NOMO-1 (cell line): ENCODE results near the gene DISP3.

Experiments used
- DNase-seq, 2 experiments: peaks; one replicate each; lab custom pipeline; 2025; ENCODE audit not compliant: unreplicated experiment in 2 of 2; lab: John Stamatoyannopoulos, UW

The DISP3 gene

DNA sequence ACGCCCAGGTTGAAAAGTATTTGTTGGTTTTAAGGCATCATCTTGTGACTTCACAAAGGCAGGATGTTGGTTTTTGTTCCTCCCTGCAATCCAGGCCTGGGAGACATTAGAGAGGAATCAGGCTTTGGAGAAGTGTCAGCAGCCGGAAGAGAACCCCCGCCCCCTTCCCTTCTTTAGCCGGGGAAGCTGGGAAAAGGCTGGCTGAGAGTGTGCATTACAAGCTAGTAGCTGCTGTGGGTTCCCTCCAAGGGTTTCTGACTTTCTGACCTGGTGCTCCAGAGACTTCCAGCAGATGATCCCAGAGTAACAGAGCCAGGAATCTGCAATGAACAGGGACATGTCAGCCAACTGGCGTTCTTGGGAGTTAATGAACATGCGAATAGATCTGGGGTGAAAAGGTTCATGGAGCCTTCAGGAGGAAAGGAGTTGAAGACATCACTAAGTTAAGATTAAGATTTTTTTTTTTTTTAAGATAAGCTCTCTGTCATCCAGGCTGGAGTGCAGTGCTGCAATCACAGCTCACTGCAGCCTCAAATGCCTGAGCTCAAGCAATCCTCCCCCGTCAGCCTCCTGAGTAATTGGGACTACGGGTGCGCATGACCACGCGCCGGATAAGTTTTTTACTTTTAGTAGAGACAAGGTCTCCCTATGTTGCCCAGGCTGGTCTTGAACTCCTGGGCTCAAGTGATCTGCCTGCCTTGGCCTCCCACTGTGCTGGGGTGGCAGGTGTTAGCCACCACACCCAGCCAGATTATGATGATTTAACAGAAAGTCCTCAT is 7.5 kb downstream of the DISP3 start:
- no peak for DNase-seq

DNA sequence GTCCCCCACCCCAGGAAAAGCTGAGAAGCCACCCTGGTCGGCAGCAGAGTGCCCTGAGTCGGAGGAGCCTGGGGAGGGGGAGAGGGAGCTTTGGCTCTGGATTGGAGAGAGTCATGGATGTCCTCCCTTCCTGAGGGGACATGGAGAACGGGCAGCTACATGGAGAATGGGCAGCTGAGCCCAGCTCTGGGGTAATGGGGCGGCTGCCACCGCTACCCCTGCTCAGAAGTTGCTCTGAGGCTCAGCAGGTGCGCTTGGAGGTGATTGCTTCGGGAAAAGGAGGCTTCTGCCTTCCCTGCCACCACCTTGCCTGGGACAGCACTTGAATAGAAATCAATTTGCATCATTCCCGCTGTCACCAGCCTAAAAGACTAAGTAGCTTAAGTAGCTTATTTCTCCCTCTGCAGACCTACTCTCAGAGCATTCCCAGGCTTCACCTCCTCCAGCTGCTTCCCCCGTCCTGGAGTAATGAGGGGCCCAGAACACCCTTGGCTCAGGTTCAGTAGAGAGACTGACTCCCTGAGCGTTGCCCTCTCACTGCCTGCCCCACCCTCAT is 8.3 kb downstream of the DISP3 start:
- DNase-seq = no peak

DNA sequence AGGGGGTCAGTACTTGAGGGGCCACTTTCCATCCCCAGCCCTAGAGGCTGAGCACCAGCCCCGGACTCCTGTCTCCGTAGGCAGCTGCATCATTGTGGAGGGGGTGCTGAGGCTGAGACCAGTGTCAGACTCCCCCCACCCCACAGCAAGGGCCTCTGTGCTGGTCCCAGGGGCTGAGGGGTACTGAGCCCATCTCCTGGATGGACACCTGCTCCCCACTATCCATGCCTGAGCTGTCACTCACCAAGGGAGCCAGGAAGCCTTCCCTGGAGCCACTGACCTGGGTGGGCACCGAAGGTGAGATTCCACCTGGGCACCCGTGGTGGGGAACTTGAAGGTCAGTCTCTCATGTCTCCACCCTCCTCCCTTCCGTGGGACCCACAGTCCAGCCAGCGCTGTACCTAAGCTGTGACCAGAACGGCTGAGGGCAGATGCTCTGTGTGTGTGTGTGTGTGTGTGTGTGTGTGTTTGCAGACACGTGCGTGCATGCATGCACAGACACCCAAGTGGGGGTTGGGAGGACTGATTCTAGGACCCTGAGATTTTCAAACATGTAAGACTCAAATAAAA is 9.3 kb downstream of the DISP3 start:
- DNase-seq = no peak

DNA sequence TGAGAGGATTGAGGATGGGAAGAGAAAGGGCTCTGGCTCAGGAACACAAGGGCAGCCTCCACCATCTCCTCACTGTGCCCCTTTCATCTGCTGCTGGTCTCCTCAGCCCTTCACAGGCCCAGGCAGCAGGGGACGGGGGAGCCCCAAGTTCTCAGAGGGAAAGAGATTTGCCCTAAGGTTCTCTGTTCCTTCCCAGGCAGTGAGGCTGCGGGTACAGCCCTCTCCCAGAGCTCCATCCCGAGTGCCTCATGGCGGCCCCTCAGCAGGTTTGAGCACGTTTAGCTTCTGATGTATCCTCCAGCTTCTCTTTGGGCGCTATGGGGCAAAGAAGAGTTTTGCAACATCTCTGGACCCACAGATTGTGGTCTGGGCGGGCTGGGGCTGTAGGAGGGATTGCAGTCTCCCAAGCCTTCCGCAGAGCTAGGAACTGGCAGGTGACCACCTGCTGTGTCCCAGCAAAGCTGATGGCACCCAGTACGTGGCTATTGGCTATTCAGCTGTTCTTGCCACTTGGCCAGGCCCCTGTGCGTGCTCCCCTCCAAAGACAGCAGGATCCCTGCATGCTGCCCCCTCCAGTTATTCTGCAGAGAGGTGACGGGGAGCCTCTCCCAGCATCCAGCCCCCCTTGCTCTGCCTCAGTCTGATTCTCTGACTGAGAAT is 10.1 kb downstream of the DISP3 start:
- DNase-seq = no peak

DNA sequence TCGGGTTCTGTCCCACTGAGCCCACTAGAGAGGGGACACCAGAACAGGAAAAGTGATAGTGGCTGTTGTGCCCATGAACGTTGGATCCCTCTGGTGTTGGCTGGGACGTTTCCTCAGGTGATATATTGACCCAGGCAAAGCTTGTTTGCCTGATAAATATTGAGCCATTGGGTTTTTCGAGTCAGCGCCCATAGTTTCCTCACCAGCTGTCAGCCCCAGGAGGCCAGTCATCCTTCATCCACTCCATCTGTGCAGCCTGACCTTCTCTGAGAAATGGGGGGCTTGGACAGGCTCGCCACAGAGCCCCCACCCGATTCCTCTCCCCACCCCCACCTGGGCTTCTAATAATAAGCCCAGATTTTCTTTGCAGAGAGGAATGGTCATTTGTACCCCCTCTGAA is 13.3 kb downstream of the DISP3 start:
- DNase-seq = no peak

DNA sequence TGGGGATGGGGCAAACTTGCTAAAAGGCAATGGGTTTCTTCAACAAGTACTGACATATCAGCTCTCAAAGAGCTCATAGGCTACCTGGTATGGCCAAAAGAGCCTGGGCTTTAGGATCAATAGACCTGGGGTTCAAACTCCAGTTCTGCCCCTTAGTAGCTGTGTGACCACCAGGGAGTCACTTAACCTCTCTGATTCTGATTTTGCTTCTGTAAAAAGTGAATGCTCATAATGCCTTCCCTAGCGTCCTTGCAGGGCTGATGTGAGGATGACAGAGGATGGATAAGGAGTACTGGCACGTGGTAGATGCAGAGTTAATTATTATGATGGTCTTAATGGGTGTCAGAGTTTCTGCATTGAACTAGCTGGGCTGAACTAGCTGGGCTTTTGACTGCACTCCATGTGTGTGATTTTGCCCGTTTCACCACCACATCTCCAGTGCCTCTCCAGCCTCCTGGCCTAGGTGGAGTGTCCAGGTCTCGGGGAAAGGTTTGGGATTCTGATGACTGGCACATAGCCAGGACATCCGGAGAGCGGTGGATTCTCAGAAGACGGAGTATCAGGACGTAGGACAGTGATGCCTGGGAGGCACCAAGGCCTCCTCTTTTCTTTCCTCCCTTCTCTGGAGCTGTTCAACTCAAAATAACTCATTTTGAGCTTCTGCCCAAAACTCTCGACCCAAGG is 15.2 kb downstream of the DISP3 start:
- DNase-seq = no peak

DNA sequence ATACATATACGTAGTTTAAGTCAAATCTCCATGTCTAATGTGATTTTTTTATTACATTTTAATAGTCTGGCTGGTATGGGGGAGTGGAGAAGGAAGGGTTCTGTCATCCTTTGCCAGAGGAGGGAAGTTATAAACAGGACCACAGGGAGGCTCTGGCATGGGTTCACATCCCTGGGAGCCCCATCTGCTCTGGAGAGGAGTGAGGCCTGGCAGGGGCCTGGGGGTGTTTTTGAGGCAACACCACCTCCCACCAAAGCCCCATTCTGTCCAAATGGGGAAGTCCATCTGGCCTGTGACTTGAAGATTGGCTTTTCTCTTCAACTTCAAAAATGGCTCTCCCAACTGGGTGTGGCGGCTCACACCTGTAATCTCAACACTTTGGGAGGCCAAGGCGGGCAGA is 15.8 kb downstream of the DISP3 start:
- DNase-seq = no peak

DNA sequence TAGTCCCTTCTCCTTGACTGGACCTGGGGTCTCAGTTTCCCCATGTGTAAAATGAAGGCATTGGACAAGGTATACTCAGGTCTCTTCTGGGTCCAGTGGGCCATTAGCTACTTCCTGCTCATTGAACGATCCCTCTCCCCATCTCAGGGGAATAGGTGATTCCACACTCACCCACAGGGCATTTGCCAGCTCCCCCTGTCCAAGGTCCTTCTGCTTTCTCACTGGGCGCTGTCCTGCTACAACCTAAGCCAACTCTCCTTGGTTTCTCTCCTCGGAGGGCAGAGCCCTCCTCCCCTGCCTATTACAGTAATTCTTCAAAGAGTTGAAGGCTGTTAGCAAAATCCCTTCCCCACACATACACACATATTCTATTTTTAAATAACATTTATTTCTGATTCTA is 16.6 kb downstream of the DISP3 start:
- DNase-seq = no peak

DNA sequence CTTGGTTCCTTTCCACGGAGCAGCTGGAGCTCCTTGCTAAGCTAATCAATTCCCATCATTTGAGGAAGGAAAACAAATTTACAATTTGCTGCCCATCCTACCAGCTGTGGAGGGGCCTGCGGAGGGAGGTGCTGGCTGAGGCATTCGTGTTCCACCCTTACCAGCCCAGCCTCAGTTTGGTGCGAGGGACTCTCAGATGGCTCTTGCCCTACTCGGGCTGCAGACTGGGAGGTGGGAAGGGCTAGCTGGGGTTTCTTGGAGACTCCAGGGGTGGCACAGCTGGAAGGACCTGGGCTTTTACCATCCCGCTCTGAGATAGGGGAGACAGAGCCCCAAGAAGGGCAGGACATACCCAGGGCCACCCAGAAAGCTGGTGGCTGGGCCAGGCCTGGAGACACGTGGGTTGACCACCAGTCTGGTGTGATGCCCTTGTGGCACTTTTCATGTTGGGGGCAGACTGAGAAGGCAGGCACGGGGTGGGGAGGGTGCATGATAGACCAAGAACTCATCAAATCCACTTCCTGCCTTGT is 17.7 kb downstream of the DISP3 start:
- no peak for DNase-seq

DNA sequence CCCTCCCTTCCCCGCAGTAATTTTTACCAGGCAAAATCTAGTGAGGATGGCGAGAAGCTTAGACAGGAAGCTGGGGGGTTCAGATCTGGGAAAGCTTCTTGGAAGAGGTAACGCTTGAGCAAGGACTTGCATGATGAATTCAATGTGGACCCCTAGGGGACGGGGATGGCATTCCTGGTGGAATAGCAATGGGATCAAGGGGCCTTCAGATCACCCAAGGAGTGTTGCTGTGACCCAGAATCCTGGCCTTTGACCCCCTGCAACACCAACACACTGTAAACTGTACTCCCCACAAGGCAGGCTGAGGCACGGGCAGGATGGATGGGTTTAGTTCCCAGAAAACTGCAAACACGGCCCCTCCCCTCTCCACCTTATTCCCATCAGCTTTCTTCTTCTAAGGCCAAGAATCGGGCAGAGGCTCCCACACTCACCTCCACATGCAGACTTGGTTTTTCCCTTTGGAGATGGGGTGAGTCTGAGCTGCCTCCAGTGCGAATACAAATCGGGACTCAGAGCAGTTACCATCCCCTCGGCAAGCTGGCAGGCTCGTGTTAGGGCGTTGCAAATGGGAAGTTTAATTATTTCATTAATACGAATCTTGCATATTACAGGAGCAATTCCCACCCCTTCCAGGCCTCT is 20.1 kb downstream of the DISP3 start:
- no peak for DNase-seq

DNA sequence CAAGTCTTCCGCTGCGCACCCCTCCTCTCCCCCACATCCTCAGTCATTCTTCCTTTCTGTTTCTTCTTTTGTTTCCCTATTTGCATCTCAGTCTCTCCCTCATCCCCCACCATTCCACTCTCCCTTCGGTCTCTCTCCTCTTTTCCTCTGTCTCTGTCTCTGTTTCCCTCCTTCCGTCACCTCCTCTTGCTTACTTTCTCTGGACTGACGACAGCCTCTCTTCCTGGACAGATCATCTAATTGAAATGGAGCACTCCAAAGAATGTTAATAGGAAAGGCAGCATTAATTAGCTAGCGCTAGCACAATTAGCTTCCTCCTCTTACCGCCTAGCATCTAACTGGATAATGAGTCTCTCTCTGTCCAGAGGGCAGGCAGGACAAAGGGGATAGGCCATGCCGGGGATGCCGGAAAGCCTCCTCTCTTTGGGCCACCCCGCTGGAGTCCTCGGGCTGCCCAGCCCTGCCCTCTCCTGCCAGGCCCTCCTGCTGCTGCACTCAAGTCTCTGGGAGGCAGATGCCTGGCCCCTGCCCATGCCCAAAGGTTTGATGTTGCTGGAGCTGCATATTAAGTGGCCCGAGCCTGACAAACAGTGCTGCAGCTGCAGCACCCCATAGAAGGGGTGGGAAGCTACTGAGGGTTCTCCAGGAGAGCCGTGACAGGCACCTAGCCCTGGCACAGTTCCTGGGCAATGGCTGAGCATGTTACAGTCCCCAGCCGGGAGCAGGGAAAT is 20.8 kb downstream of the DISP3 start:
- DNase-seq = no peak

DNA sequence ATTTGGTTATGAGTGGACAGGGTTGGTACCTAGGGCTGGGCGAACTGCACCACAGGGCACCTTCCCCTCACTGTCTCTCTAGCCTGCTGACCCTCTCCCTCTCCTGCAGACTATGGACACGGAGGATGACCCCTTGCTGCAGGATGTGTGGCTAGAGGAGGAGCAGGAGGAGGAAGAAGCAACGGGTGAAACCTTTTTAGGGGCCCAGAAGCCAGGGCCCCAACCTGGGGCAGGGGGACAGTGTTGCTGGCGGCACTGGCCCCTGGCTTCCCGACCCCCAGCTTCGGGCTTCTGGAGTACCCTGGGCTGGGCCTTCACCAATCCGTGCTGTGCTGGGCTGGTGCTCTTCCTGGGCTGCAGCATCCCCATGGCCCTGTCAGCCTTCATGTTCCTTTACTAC is 21.9 kb downstream of the DISP3 start:
- no peak for DNase-seq

DNA sequence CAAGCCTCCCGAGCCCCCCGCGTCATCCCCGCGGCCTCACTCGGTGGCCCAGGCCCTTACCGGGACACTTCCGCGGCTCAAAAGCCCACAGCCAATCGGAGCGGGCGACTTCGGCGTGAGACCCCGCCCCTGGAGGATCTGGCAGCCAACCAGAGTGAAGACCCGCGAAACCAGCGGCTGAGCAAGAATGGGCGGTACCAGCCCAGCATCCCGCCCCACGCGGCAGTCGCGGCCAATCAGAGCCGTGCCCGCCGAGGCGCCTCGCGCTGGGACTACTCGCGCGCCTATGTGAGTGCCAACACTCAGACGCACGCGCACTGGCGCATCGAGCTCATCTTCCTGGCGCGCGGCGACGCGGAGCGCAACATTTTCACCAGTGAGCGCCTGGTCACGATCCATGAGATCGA is 22.5 kb downstream of the DISP3 start:
- no peak for DNase-seq

DNA sequence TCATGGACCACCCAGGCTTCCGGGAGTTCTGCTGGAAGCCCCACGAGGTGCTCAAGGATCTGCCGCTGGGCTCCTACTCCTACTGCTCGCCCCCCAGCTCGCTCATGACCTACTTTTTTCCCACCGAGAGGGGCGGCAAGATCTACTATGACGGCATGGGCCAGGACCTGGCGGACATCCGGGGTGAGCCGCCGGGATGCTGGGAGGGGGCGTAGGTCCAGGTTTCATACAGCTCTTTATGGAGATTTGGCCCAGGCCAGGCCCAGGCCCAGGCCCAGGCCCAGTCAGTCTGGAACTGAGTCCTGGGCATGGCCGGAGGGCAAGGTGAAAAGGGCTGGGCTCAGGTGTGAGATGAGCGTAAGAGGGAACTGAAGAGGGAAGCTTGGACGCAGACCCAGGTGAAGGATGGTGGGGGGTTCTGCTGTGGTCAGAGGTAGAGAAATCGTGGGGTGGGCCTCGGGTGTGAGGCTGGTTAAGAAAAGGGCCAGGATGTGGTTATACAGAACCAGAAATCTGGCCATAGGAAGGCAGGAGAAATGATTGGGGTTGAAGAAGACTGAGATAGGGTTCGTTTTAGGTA is 23.0 kb downstream of the DISP3 start:
- DNase-seq = no peak

DNA sequence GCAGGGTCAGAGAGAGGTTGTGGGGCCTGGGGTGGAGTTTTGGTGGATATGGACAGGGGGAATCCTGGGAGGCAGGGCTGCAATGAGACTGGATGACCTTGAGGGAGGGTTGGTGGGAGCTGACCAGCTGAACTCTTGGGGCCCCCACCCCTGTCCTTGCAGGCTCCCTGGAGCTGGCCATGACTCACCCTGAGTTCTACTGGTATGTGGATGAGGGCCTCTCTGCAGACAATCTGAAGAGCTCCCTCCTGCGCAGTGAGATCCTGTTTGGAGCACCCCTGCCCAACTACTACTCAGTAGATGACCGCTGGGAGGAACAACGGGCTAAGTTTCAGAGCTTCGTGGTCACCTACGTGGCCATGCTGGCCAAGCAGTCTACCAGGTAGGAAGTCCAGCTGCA is 23.6 kb downstream of the DISP3 start:
- no peak for DNase-seq

DNA sequence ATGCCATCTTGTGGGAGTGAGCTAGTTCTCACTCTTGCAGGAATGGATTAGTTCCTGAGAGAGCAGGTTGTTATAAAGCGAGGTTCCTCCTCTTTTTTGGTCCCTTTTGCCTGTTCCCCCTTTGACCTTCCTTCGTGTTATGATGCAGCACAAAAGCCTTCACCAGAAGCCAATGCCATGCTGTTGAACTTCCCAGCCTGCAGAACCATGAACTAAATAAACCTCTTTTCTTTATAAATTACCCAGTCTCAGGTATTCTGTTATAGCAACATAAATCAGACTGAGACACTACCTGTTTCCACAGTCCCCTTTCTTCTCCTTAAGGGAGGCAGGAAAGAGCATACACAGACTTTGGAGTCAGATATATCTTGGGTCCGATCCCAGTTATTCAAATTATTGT is 25.6 kb downstream of the DISP3 start:
- no peak for DNase-seq

DNA sequence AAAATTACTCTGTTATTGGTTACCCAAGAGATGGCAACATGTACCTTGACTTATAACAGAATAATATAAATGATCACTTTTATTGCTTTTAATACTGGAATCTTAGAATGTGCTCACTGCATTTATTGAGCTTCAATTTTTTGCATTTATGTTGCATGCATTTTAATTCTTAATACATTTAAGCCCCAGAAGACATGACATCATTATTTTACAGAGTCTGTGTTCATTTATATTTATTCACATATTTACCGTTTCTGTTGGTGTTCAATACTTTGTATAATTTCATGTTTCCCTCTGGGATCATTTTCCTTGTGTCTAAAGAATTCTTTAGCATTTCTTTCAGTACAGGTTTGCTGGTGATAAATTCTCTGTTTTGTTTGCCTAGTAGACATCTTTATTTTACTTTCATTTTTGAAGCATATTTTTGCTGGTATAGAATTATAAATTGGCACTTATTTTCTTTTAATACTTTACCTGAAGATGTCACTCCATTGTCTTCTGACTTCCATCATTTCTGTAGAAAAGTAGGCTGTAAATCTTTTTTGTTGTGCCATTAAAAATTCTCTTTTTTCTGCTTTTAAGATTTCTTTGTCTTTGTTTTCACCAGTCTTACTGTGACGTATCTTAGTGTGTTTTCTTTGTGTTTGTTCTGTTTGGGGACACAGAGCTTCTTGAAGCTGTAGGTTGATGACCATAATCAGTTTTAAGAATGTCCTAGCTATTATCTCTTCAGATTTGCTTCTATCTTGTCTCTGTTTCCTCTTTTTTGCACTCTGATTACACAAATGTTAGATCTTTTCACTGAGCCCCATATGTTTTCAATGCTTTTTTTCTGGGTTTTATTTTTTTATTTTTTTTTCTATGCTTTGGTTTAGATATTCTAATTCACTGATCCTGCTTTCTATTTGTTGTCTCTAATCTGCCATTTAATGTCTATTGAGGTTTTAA is 26.9 kb downstream of the DISP3 start:
- no peak for DNase-seq

DNA sequence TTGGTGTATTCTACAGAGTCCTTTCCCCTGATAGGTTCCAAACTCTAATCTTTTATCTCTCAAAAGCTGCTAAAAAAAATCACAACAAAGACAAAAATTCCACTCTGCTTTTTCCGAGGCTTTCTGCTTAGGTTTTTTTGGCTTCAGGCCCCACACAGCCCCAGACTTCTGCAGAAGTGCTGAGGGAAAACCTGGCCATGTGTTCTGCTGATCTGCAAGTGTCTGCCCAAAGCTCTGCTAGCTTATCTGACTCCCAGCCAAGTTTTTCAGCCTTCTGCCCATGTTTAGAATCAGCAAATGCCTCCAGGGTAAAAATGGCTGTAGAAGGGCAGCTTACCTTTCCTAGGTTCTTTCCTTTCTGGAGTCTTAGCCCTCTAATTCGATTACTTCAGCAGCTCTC is 28.4 kb downstream of the DISP3 start:
- no peak for DNase-seq

DNA sequence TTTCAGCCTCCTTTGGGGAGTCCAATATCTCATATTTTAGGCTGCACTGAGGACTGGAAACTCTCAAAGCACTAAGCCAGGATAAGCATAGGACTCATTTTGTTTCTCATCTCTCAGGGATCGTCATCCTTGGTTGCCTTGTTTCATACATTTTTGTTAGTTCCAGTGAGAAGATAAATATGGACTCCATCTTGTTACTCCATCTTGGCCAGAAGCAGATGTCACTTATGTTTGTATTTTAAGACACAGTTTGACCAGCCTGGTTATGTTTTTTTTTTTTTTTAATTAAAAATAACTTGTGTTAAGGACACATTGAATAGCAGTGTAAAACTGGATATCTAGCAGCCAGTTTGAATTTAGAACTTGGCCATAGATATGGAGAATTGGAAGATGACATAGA is 34.7 kb downstream of the DISP3 start:
- DNase-seq = no peak
